Peyer's patch (tissue), 4 donors: ENCODE measurements around the gene CHML.

ENCODE experiments used
- POLR2A ChIP-seq, 2 donors: fragments of 450-650 bp; IDR thresholded peaks; one replicate each; pipeline ENCODE4 v1.5.1; 2017; ENCODE audit warnings: antibody characterized with exemption in 2 of 2, mild to moderate bottlenecking in 2 of 2, moderate library complexity in 2 of 2
- TF ChIP-seq, protein P1 (sequence below), 6 experiments: fragments of 450-650 bp in 4 of 6; fragments of 200-600 bp in 2 of 6; sonication (generic) in 1 of 6; IDR thresholded peaks; one replicate each; pipeline ENCODE4 v1.5.1; 2017 to 2019; ENCODE audit warnings: antibody characterized with exemption in 6 of 6, mild to moderate bottlenecking in 3 of 6, moderate library complexity in 1 of 6

DNA sequence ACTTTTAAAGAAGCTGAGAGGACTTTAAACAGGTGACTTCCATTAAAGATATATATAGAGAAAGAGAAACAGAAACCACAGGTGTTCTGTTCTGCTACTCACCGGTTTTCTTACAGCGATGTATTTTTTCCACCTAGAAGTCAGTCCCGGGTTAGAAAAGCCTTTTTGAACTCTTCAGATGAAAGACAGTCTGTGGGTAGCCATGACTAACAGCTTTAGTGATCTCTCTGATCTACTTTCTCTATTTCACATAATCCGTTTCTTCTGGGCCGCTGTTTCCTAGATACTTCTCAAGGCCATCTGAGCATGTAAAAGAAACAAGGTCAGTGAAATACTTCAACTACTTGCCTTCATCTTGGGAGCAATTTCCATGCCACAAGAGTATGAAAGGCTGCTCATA lies 37.0 kb upstream of the CHML start:
- TF ChIP-seq, protein P1, sequence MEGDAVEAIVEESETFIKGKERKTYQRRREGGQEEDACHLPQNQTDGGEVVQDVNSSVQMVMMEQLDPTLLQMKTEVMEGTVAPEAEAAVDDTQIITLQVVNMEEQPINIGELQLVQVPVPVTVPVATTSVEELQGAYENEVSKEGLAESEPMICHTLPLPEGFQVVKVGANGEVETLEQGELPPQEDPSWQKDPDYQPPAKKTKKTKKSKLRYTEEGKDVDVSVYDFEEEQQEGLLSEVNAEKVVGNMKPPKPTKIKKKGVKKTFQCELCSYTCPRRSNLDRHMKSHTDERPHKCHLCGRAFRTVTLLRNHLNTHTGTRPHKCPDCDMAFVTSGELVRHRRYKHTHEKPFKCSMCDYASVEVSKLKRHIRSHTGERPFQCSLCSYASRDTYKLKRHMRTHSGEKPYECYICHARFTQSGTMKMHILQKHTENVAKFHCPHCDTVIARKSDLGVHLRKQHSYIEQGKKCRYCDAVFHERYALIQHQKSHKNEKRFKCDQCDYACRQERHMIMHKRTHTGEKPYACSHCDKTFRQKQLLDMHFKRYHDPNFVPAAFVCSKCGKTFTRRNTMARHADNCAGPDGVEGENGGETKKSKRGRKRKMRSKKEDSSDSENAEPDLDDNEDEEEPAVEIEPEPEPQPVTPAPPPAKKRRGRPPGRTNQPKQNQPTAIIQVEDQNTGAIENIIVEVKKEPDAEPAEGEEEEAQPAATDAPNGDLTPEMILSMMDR (IDR thresholded peaks at IDR 0.05), result no peak
- no peak for TF ChIP-seq POLR2A (IDR thresholded peaks at IDR 0.05)
